ENCODE data around the gene DPT.

GRCh38 chr1:168714012-168714411, 15.0 kb downstream of the DPT start:
- no peak for TF ChIP-seq EZH2 (IDR thresholded peaks at IDR 0.05; ENCODE audit: borderline replicate concordance, insufficient read depth, low read length, poor library complexity, severe bottlenecking)
- no peak for TF ChIP-seq CTCF (IDR thresholded peaks at IDR 0.05; ENCODE audit: poor library complexity, severe bottlenecking)
- no peak for TF ChIP-seq POLR2AphosphoS5 (IDR thresholded peaks at IDR 0.05)
- TF ChIP-seq, protein P1, sequence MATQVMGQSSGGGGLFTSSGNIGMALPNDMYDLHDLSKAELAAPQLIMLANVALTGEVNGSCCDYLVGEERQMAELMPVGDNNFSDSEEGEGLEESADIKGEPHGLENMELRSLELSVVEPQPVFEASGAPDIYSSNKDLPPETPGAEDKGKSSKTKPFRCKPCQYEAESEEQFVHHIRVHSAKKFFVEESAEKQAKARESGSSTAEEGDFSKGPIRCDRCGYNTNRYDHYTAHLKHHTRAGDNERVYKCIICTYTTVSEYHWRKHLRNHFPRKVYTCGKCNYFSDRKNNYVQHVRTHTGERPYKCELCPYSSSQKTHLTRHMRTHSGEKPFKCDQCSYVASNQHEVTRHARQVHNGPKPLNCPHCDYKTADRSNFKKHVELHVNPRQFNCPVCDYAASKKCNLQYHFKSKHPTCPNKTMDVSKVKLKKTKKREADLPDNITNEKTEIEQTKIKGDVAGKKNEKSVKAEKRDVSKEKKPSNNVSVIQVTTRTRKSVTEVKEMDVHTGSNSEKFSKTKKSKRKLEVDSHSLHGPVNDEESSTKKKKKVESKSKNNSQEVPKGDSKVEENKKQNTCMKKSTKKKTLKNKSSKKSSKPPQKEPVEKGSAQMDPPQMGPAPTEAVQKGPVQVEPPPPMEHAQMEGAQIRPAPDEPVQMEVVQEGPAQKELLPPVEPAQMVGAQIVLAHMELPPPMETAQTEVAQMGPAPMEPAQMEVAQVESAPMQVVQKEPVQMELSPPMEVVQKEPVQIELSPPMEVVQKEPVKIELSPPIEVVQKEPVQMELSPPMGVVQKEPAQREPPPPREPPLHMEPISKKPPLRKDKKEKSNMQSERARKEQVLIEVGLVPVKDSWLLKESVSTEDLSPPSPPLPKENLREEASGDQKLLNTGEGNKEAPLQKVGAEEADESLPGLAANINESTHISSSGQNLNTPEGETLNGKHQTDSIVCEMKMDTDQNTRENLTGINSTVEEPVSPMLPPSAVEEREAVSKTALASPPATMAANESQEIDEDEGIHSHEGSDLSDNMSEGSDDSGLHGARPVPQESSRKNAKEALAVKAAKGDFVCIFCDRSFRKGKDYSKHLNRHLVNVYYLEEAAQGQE (IDR thresholded peaks at IDR 0.05; ENCODE audit: borderline replicate concordance), result no peak
- no peak for TF ChIP-seq EP300 (conservative IDR thresholded peaks at IDR 0.05; ENCODE audit: poor library complexity, severe bottlenecking)
- TF ChIP-seq SMC3 (conservative IDR thresholded peaks at IDR 0.05; ENCODE audit: poor library complexity), result no peak
- no peak for TF ChIP-seq MXI1 (conservative IDR thresholded peaks at IDR 0.05; ENCODE audit: poor library complexity, severe bottlenecking)

All from neural cell (in vitro differentiated cells).